ENCODE data around the gene INSYN2B.

INSYN2B gene

DNA sequence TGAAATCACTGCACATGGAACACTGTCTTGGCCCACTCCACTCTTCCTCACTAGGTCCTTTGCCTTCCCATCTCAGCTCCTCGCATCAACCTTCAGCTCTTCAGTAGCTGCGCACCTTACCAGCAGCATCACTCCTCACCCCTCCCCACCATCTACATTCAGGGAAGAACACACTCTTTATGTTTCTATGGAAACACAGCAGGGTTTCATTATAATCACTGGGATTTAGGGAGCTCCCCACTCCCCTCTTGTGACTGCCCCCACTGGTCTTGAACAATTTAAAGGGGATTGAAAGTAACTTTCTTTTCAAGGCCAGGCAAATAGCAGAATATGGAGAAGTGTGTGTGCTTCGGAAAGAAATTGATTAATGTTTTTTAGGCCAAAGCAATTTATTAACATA lies 111.2 kb downstream of the INSYN2B start:
- TF ChIP-seq CTCF (conservative IDR thresholded peaks at IDR 0.05; ENCODE audit: low read depth, low read length): no peak
- H3K4me3 ChIP-seq (ENCODE audit: low read depth, low read length): no peak overlapping the region
- no peak for DNase-seq (ENCODE audit: low read depth)

- no peak for TF ChIP-seq CTCF (conservative IDR thresholded peaks at IDR 0.05; ENCODE audit: low read depth, low read length)
- H3K4me3 ChIP-seq (ENCODE audit: low read depth, low read length): no peak overlapping the region
- no peak for DNase-seq (ENCODE audit: low read depth)
Observed at GRCh38 chr5:169867347-169867746, 112.9 kb downstream of the INSYN2B start.

GRCh38 chr5:169864483-169864882 lies 115.8 kb downstream of the INSYN2B start:
- no peak for DNase-seq (ENCODE audit: low read depth)
- H3K4me3 ChIP-seq (ENCODE audit: low read depth, low read length): no peak overlapping the region
- TF ChIP-seq CTCF (conservative IDR thresholded peaks at IDR 0.05; ENCODE audit: low read depth, low read length): no peak

- no peak overlapping the region for H3K4me3 ChIP-seq (ENCODE audit: low read depth, low read length)
- no peak for TF ChIP-seq CTCF (conservative IDR thresholded peaks at IDR 0.05; ENCODE audit: low read depth, low read length)
- DNase-seq (ENCODE audit: low read depth): no peak
Observed at GRCh38 chr5:169862391-169862811, 117.9 kb downstream of the INSYN2B start.

- TF ChIP-seq CTCF (conservative IDR thresholded peaks at IDR 0.05; ENCODE audit: low read depth, low read length): no peak
- H3K4me3 ChIP-seq (ENCODE audit: low read depth, low read length): no peak overlapping the region
- DNase-seq (ENCODE audit: low read depth): peak; percentile 82
Observed at GRCh38 chr5:169861934-169862333, 118.4 kb downstream of the INSYN2B start.

DNA sequence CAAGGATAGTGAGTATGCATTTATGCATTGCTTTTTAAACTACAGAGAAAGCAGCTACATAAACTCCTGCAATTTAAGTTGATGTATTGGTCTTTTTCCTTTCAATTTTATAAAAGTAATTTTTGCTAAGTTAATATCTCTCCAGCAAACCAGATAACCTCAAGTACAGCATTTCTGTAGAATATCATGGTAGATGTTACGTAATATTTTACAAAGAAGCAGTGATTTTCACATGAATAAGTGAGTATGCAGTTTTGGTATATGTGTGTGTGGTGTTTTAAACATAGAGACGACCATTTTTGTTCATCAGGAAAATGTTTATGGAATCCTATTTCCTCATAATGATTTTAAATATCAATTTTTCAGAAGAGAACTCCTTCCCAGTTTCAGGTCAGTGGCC lies 118.9 kb downstream of the INSYN2B start:
- H3K4me3 ChIP-seq (ENCODE audit: low read depth, low read length): no peak overlapping the region
- no peak for TF ChIP-seq CTCF (conservative IDR thresholded peaks at IDR 0.05; ENCODE audit: low read depth, low read length)
- no peak for DNase-seq (ENCODE audit: low read depth)

GRCh38 chr5:169860585-169860984 lies 119.7 kb downstream of the INSYN2B start:
- H3K4me3 ChIP-seq (ENCODE audit: low read depth, low read length): no peak overlapping the region
- DNase-seq (ENCODE audit: low read depth): no peak
- no peak for TF ChIP-seq CTCF (conservative IDR thresholded peaks at IDR 0.05; ENCODE audit: low read depth, low read length)

Measured in choroid plexus epithelial cell (primary cell).